DND-41 (cell line): Measurements from ENCODE around the gene SPDEF.

Experiments used
- ATAC-seq: fragments of 200-7000 bp; cut with Tn5 transposase; 3 replicates; pipeline ENCODE4 v1.9.1; 2021; ENCODE audit warnings: low read depth; ENCODE audit not compliant: insufficient read depth
- DNase-seq: peaks from one replicate; pipeline ENCODE4 v3.0.0-alpha.2; 2020
- H2AFZ ChIP-seq: 2 replicates; pipeline ENCODE4 v1.6.0; 2012; ENCODE audit warnings: low read depth, low read length
- H3K27ac ChIP-seq: 2 replicates; pipeline ENCODE4 v1.5.1; 2012; ENCODE audit warnings: low read length, inconsistent platforms
- H3K27me3 ChIP-seq: fragments of 200-600 bp; sonication (generic); 2 replicates; pipeline ENCODE4 v1.6.0; 2012; ENCODE audit warnings: low read length, mild to moderate bottlenecking, inconsistent platforms; ENCODE audit not compliant: insufficient read depth, poor library complexity
- H3K36me3 ChIP-seq: 2 replicates; pipeline ENCODE4 v1.5.1; 2012; ENCODE audit warnings: low read length, inconsistent platforms; ENCODE audit not compliant: insufficient read depth
- H3K4me1 ChIP-seq: 2 replicates; pipeline ENCODE4 v1.5.1; 2012; ENCODE audit warnings: mild to moderate bottlenecking, low read length; ENCODE audit not compliant: insufficient read depth
- H3K4me2 ChIP-seq: 2 replicates; pipeline ENCODE4 v1.6.0; 2012; ENCODE audit warnings: mild to moderate bottlenecking, moderate library complexity, low read length, inconsistent platforms; ENCODE audit not compliant: insufficient read depth
- H3K4me3 ChIP-seq, 2 experiments: fragments of 200-600 bp in 1 of 2; shearing (Covaris generic) in 1 of 2; 2 replicates each; pipeline ENCODE4 v1.5.1; 2012 to 2016; ENCODE audit warnings: inconsistent platforms in 2 of 2, low read length in 2 of 2, mild to moderate bottlenecking in 2 of 2, low read depth in 1 of 2, moderate library complexity in 1 of 2
- H3K79me2 ChIP-seq: 2 replicates; pipeline ENCODE4 v1.6.0; 2012; ENCODE audit warnings: low read length, inconsistent platforms; ENCODE audit not compliant: insufficient read depth
- H3K9ac ChIP-seq: 2 replicates; pipeline ENCODE4 v1.6.0; 2012; ENCODE audit warnings: low read depth, mild to moderate bottlenecking, inconsistent platforms, low read length, moderate library complexity
- H3K9me3 ChIP-seq: 2 replicates; pipeline ENCODE4 v1.5.1; 2012; ENCODE audit warnings: low read length, moderate library complexity, mild to moderate bottlenecking, inconsistent platforms; ENCODE audit not compliant: insufficient read depth, severe bottlenecking
- H4K20me1 ChIP-seq: 2 replicates; pipeline ENCODE4 v1.6.0; 2012; ENCODE audit warnings: low read length; ENCODE audit not compliant: insufficient read depth
- EZH2 ChIP-seq: IDR thresholded peaks from 3 replicates; pipeline ENCODE4 v1.6.1; 2012; ENCODE audit warnings: borderline replicate concordance, low read depth, mild to moderate bottlenecking, moderate library complexity, low read length, inconsistent platforms; ENCODE audit not compliant: severe bottlenecking
- TF ChIP-seq, protein P1 (sequence below): IDR thresholded peaks from 2 replicates; pipeline ENCODE4 v1.5.1; 2012; ENCODE audit warnings: borderline replicate concordance, low read length, moderate library complexity, mild to moderate bottlenecking; ENCODE audit not compliant: poor library complexity, severe bottlenecking; ENCODE audit errors: extremely low read depth

SPDEF gene

DNA sequence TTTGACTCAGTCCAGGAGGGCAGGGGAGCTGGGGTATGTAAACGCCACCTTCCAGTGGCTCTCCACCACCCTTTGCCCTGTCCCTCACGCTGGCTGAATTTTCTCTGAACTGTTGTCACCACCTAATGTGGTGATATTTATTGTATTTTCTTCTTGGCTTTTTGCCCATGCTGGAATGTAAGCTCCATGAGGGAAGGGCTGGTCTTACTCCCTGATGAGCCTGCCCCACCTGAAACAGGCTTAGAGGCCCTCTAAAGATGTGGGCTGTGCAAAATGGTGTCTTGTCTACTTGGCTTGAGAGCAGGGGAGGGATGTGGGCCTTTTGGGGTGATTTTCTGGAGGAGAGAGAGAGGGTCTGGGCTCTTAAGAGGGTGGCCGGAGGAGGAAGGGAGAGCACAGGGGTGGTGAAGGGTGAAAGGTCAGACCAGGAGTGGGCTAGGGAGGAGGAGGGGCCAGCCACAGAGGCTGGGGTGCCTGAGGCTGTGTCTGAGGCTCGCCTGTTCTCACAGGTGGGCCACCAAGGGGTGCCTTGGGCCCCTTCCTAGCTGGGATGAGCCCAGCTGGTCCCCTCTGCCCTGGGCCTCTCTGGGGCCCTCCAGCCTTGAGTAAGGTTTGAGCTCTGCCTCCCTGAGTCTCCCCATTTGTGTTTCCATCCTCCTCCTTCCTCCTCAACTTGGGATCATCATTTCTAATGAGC, 37.3 kb downstream of the SPDEF start:
- H3K79me2 ChIP-seq, result no peaks in the 10 kb centered on the region
- no peaks in the 10 kb centered on the region for H3K27me3 ChIP-seq
- H3K4me1 ChIP-seq, result no peaks in the 10 kb centered on the region
- no peak for TF ChIP-seq EZH2
- TF ChIP-seq, protein P1, sequence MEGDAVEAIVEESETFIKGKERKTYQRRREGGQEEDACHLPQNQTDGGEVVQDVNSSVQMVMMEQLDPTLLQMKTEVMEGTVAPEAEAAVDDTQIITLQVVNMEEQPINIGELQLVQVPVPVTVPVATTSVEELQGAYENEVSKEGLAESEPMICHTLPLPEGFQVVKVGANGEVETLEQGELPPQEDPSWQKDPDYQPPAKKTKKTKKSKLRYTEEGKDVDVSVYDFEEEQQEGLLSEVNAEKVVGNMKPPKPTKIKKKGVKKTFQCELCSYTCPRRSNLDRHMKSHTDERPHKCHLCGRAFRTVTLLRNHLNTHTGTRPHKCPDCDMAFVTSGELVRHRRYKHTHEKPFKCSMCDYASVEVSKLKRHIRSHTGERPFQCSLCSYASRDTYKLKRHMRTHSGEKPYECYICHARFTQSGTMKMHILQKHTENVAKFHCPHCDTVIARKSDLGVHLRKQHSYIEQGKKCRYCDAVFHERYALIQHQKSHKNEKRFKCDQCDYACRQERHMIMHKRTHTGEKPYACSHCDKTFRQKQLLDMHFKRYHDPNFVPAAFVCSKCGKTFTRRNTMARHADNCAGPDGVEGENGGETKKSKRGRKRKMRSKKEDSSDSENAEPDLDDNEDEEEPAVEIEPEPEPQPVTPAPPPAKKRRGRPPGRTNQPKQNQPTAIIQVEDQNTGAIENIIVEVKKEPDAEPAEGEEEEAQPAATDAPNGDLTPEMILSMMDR, result no peak
- H3K9me3 ChIP-seq, result no peaks in the 10 kb centered on the region
- H3K27ac ChIP-seq, result no peak overlapping the region
- ATAC-seq (no peak), DNase-seq (no peak)
- no peak overlapping the region for H3K4me2 ChIP-seq
- no peaks in the 10 kb centered on the region for H4K20me1 ChIP-seq
- H3K36me3 ChIP-seq, result no peaks in the 10 kb centered on the region
- H3K9ac ChIP-seq, result no peak overlapping the region
- no peak overlapping the region for H2AFZ ChIP-seq
- no peak overlapping the region for H3K4me3 ChIP-seq

DNA sequence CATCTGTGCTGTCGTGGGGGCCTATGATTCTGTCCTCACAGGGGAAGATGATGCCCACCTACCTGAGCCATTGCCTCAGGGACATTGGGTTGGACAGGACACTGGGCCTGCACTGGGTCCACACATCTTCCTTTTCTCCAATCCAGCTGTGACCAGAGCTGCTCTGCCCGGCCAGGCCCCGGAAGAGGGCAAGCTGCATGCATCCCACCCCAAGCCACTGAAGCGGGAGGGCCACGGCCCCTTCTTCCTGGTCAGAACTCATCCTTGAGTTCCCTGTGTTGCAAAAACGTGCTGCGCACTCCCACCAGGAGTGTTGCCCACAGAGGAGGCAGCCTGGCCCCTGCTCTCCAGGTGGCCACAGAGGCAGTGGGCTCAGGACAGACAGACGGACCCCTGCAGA, 38.2 kb downstream of the SPDEF start:
- no peaks in the 10 kb centered on the region for H3K36me3 ChIP-seq
- H4K20me1 ChIP-seq, result no peaks in the 10 kb centered on the region
- H3K79me2 ChIP-seq, result no peaks in the 10 kb centered on the region
- H3K9me3 ChIP-seq, result no peaks in the 10 kb centered on the region
- H3K4me3 ChIP-seq, result no peak overlapping the region
- H3K4me1 ChIP-seq, result no peaks in the 10 kb centered on the region
- no peak overlapping the region for H2AFZ ChIP-seq
- H3K4me2 ChIP-seq, result no peak overlapping the region
- no peaks in the 10 kb centered on the region for H3K27me3 ChIP-seq
- no peak overlapping the region for H3K9ac ChIP-seq
- TF ChIP-seq, protein P1, result no peak
- TF ChIP-seq EZH2, result no peak
- DNase-seq (no peak), ATAC-seq (no peak)
- H3K27ac ChIP-seq, result no peak overlapping the region

DNA sequence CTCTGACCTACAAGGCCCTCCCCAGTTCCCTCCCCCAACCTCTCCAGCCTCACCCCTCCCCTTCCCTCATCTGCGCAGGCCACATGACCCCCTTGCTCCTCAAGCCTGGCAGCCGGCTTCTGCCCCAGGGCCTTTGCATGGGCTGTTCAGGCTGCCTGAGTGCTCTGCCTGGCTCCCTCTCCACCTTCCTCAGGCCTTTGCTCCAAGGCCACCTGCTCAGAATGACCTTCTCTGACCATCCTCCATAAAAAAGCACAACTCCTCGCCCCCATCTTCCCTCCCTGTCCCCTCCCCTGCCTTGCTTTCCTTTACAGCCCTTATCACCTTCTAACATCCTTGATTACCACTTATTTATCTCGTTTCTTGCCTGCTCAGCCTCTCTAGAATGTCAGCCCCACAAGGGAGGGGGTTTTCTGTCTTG, 38.7 kb downstream of the SPDEF start:
- Histone ChIP-seq H3K27me3 (no peaks in the 10 kb centered on the region), H2AFZ (no peak overlapping the region), H3K36me3 (no peaks in the 10 kb centered on the region), H3K9me3 (no peaks in the 10 kb centered on the region), H3K27ac (no peak overlapping the region), H3K4me3 (no peak overlapping the region), H3K4me2 (no peak overlapping the region), H3K79me2 (no peaks in the 10 kb centered on the region), H3K4me1 (no peaks in the 10 kb centered on the region), H4K20me1 (no peaks in the 10 kb centered on the region), H3K9ac (no peak overlapping the region)
- ATAC-seq, result no peak
- TF ChIP-seq, protein P1, result no peak
- TF ChIP-seq EZH2, result no peak
- no peak for DNase-seq
